Peyer's patch (tissue), 4 donors: ENCODE results near the gene POU2F3.

Experiments
- POLR2A ChIP-seq, 2 donors: fragments of 450-650 bp; IDR thresholded peaks; one replicate each; pipeline ENCODE4 v1.5.1; 2017; ENCODE audit warnings: antibody characterized with exemption in 2 of 2, mild to moderate bottlenecking in 2 of 2, moderate library complexity in 2 of 2
- TF ChIP-seq, protein P1 (sequence below), 6 experiments: fragments of 450-650 bp in 4 of 6; fragments of 200-600 bp in 2 of 6; sonication (generic) in 1 of 6; IDR thresholded peaks; one replicate each; pipeline ENCODE4 v1.5.1; 2017 to 2019; ENCODE audit warnings: antibody characterized with exemption in 6 of 6, mild to moderate bottlenecking in 3 of 6, moderate library complexity in 1 of 6

GRCh38 chr11:120257346-120257745 is 17.4 kb downstream of the POU2F3 start:
- TF ChIP-seq, protein P1, sequence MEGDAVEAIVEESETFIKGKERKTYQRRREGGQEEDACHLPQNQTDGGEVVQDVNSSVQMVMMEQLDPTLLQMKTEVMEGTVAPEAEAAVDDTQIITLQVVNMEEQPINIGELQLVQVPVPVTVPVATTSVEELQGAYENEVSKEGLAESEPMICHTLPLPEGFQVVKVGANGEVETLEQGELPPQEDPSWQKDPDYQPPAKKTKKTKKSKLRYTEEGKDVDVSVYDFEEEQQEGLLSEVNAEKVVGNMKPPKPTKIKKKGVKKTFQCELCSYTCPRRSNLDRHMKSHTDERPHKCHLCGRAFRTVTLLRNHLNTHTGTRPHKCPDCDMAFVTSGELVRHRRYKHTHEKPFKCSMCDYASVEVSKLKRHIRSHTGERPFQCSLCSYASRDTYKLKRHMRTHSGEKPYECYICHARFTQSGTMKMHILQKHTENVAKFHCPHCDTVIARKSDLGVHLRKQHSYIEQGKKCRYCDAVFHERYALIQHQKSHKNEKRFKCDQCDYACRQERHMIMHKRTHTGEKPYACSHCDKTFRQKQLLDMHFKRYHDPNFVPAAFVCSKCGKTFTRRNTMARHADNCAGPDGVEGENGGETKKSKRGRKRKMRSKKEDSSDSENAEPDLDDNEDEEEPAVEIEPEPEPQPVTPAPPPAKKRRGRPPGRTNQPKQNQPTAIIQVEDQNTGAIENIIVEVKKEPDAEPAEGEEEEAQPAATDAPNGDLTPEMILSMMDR (IDR thresholded peaks at IDR 0.05) = no peak
- no peak for TF ChIP-seq POLR2A (IDR thresholded peaks at IDR 0.05)
